GM15510 (cell line): ENCODE data around the gene INPP5F.

ENCODE experiments used
- POLR2A ChIP-seq: IDR thresholded peaks from 3 replicates; pipeline ENCODE4 v1.6.1; 2011; ENCODE audit warnings: borderline replicate concordance; ENCODE audit not compliant: insufficient read length; ENCODE audit errors: extremely low read depth

INPP5F gene

GRCh38 chr10:119845656-119846055 lies 119.8 kb downstream of the INPP5F start:
- TF ChIP-seq POLR2A: no peak

- TF ChIP-seq POLR2A: no peak
These were observed 123.4 kb downstream of the INPP5F start for GRCh38 chr10:119849031-119849789.

GRCh38 chr10:119849944-119850343 lies 124.1 kb downstream of the INPP5F start:
- TF ChIP-seq POLR2A: no peak

GRCh38 chr10:119852277-119852676 lies 126.4 kb downstream of the INPP5F start:
- TF ChIP-seq POLR2A: no peak

- no peak for TF ChIP-seq POLR2A
These were observed 127.0 kb downstream of the INPP5F start for GRCh38 chr10:119852822-119853221.

GRCh38 chr10:119853574-119853973 lies 127.7 kb downstream of the INPP5F start:
- TF ChIP-seq POLR2A: no peak

- no peak for TF ChIP-seq POLR2A
These were observed 132.2 kb downstream of the INPP5F start for GRCh38 chr10:119858063-119858462.

GRCh38 chr10:119859420-119860258 lies 133.8 kb downstream of the INPP5F start:
- TF ChIP-seq POLR2A: no peak

GRCh38 chr10:119860866-119861607 lies 135.2 kb downstream of the INPP5F start:
- no peak for TF ChIP-seq POLR2A

GRCh38 chr10:119862524-119862923 lies 136.7 kb downstream of the INPP5F start:
- TF ChIP-seq POLR2A: no peak

GRCh38 chr10:119863951-119864565 lies 138.2 kb downstream of the INPP5F start:
- TF ChIP-seq POLR2A: no peak

- TF ChIP-seq POLR2A: no peak
These were observed 139.9 kb downstream of the INPP5F start for GRCh38 chr10:119865699-119866240.

- TF ChIP-seq POLR2A: no peak
These were observed 141.5 kb downstream of the INPP5F start for GRCh38 chr10:119867317-119867716.

- peak; percentile 33 for TF ChIP-seq POLR2A
These were observed 146.2 kb downstream of the INPP5F start for GRCh38 chr10:119871881-119872609.
